Measurements from ENCODE around the gene GIMAP6. TPM values are rescaled to one million over a fixed set of nuclear protein-coding genes. Genes with fewer than 3 reads are reported as not detected.
"Not testable (repeated sequence)": the region's sequence is repeated elsewhere in the genome, so short reads cannot be mapped to it uniquely, and the experiment has no call there.

The GIMAP6 gene
- total RNA-seq, 1 donor from 2014 or later = not detected

DNA sequence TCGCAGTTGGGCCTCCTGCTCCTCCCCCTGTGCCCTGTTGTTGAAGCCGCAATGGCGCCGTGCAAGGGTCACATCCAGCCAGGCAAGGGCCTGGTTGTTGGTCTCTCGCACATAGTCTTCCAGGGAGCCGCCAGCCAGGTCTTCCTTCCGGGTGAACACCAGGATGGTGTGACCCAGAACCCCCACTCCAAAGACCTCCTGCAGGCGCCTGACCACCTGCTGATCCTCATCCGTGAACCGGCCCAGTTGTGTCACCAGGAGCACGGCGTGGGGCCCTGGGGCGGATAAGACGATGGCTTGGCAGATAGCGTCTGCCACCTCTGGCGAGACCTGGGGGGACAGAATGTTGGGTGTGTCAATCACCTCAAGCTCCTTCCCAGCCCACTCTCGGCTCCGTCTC lies 4.2 kb downstream of the GIMAP6 start:
- TF ChIP-seq, protein P1, sequence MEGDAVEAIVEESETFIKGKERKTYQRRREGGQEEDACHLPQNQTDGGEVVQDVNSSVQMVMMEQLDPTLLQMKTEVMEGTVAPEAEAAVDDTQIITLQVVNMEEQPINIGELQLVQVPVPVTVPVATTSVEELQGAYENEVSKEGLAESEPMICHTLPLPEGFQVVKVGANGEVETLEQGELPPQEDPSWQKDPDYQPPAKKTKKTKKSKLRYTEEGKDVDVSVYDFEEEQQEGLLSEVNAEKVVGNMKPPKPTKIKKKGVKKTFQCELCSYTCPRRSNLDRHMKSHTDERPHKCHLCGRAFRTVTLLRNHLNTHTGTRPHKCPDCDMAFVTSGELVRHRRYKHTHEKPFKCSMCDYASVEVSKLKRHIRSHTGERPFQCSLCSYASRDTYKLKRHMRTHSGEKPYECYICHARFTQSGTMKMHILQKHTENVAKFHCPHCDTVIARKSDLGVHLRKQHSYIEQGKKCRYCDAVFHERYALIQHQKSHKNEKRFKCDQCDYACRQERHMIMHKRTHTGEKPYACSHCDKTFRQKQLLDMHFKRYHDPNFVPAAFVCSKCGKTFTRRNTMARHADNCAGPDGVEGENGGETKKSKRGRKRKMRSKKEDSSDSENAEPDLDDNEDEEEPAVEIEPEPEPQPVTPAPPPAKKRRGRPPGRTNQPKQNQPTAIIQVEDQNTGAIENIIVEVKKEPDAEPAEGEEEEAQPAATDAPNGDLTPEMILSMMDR (IDR thresholded peaks at IDR 0.05) = no peak
- Mint-ChIP-seq H3K9me3 (ENCODE audit: unreplicated experiment) (peaks cover 17% of the 10 kb centered on the region), H3K27me3 (ENCODE audit: unreplicated experiment) (no peaks in the 10 kb centered on the region), H3K4me1 (ENCODE audit: unreplicated experiment) (no peaks in the 10 kb centered on the region), H3K36me3 (ENCODE audit: unreplicated experiment) (no peaks in the 10 kb centered on the region), H3K27ac (ENCODE audit: unreplicated experiment) (no peak overlapping the region), H3K4me3 (ENCODE audit: unreplicated experiment) (no peak overlapping the region)
- no peak for DNase-seq (ENCODE audit: extremely low spot score, unreplicated experiment)

DNA sequence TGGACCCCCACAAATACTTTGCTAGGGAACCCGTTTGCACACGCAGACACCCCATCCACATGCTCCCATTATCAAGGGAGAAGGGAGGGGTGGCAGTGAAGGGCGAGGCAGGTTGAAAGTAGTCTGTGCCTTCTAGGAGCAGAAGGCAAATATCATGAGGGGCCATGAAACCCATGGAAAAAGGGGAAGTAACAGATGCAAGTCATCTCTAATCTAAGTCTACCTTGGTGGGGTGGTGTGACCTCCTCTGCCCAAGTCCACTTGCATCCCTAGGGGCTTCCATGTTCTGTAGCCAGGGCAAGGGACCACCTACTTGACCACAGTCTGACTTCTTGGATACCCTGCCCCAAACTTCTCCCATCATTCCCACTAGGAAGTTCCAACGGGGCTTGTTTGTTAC lies 5.5 kb downstream of the GIMAP6 start:
- Mint-ChIP-seq H3K4me3 (ENCODE audit: unreplicated experiment) (no peak overlapping the region), H3K4me1 (ENCODE audit: unreplicated experiment) (no peaks in the 10 kb centered on the region), H3K27me3 (ENCODE audit: unreplicated experiment) (no peaks in the 10 kb centered on the region), H3K27ac (ENCODE audit: unreplicated experiment) (no peak overlapping the region), H3K36me3 (ENCODE audit: unreplicated experiment) (no peaks in the 10 kb centered on the region), H3K9me3 (ENCODE audit: unreplicated experiment) (peaks cover 17% of the 10 kb centered on the region)
- TF ChIP-seq, protein P1 (IDR thresholded peaks at IDR 0.05) = no peak
- no peak for DNase-seq (ENCODE audit: extremely low spot score, unreplicated experiment)

DNA sequence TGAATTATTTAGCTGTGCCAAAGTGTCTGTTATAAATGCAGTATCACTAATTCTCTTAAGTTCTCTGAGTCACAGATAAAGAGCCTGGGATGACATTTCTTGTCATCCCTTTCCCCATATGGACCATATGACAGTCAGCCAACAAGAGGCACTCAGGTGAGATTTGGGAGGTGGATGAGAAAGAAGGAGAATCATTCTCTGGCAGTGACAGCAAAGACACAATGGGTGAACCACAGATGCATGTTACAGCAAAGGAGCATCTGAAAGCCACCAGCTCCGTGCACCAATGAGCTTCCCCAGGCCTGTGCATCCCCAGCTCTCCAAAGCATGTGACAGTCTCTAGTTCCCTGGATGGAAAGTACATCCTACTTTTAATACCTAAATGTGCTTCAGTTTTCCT lies 10.8 kb downstream of the GIMAP6 start:
- no peak for DNase-seq (ENCODE audit: extremely low spot score, unreplicated experiment)
- H3K4me1 Mint-ChIP-seq (ENCODE audit: unreplicated experiment) = no peaks in the 10 kb centered on the region
- TF ChIP-seq, protein P1 (IDR thresholded peaks at IDR 0.05) = no peak

DNA sequence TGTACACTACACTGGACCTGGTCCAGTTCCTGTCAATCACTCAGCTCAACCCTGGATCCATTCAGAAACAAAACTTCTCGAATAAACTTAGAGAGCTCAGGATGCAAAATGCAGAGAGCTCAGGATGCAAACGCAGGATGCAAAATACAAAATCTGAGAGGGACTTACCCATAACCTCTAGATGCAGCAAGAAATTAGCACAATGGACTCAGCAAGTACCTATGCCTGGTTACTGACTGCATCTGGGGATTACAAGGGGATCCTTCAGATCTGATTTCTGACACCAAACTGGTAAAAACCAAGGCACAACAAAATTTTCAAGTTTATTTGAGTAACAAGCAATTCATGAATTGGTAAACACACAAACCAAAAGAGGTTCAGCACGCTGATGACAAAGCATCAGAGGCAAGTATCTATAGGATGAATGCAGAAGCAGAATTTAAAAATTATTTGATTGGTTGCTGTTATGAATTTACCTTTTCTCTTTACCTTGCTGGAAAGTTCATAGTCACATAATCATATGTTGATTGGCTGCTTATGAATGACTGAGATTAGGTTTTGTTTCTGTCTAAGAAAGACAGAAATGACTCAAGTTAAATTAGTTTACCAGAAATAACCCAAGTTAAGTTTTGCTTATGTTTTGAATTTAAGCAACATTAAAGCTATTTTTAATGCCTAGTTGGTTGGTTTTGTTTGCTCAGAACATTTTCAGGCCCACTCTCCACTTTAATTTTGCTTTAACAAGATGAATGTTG lies 11.4 kb downstream of the GIMAP6 start:
- no peaks in the 10 kb centered on the region for H3K27me3 Mint-ChIP-seq (ENCODE audit: unreplicated experiment)
- H3K4me3 Mint-ChIP-seq (ENCODE audit: unreplicated experiment) = no peak overlapping the region
- H3K4me1 Mint-ChIP-seq (ENCODE audit: unreplicated experiment) = no peaks in the 10 kb centered on the region
- TF ChIP-seq, protein P1 (IDR thresholded peaks at IDR 0.05) = no peak
- no peak overlapping the region for H3K27ac Mint-ChIP-seq (ENCODE audit: unreplicated experiment)
- DNase-seq (ENCODE audit: extremely low spot score, unreplicated experiment) = no peak
- no peaks in the 10 kb centered on the region for H3K9me3 Mint-ChIP-seq (ENCODE audit: unreplicated experiment)
- no peaks in the 10 kb centered on the region for H3K36me3 Mint-ChIP-seq (ENCODE audit: unreplicated experiment)

More for the DNA sequence above, 10.8 kb downstream of the GIMAP6 start:
- H3K27me3 Mint-ChIP-seq (ENCODE audit: unreplicated experiment) = no peaks in the 10 kb centered on the region
- H3K27ac Mint-ChIP-seq (ENCODE audit: unreplicated experiment) = no peak overlapping the region
- H3K4me3 Mint-ChIP-seq (ENCODE audit: unreplicated experiment) = no peak overlapping the region
- no peaks in the 10 kb centered on the region for H3K9me3 Mint-ChIP-seq (ENCODE audit: unreplicated experiment)
- H3K36me3 Mint-ChIP-seq (ENCODE audit: unreplicated experiment) = no peaks in the 10 kb centered on the region

DNA sequence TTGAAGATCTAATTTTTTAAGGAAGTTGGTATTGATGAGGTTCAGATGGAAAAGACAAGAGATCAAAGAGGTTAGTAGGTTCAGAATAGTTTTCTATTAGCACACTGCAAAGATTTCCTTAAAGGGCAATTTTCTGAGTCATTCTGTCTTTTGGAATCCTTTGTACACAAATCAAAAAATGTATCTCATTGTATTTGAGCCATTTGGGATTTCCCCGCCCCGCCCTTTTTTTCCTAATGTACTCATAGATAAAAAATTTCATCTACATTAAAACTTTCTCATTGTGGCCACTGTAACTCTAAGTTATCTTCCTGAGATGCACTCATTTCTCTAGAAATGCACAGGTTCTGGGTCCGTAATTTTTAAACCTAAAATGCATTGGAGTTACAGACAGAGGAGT lies 12.1 kb downstream of the GIMAP6 start:
- H3K9me3 Mint-ChIP-seq (ENCODE audit: unreplicated experiment) = peaks cover under 1% of the 10 kb centered on the region
- H3K27me3 Mint-ChIP-seq (ENCODE audit: unreplicated experiment) = no peaks in the 10 kb centered on the region
- no peaks in the 10 kb centered on the region for H3K4me1 Mint-ChIP-seq (ENCODE audit: unreplicated experiment)
- DNase-seq (ENCODE audit: extremely low spot score, unreplicated experiment) = no peak
- H3K27ac Mint-ChIP-seq (ENCODE audit: unreplicated experiment) = no peak overlapping the region
- TF ChIP-seq, protein P1 (IDR thresholded peaks at IDR 0.05) = no peak
- no peaks in the 10 kb centered on the region for H3K36me3 Mint-ChIP-seq (ENCODE audit: unreplicated experiment)
- no peak overlapping the region for H3K4me3 Mint-ChIP-seq (ENCODE audit: unreplicated experiment)

DNA sequence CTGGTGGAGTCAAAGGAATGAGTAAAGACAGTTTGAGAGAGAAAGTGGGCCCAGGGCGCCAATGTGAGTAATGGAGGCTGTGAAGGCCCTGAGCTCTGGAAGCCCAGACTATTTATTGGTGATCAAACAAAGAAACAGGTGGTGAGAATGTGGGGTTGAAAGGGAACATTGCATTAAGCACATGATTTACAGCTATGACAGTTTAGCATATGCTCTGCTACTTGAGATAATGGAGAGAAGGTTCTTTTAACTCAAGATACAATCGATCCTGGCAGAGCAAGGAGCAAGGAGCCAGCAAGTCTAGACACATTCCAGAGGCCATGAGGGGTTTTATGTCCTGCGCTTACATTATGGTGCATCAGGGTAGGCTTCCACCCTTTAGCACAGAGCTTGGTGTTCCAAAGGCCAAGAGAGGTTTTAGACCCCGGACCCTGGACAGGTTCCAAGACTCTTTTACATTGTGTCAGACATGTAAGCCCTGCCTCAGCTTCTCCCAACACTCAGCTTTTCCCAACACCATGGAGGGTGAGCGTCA lies 16.9 kb downstream of the GIMAP6 start:
- H3K4me3 Mint-ChIP-seq (ENCODE audit: unreplicated experiment); H3K4me1 Mint-ChIP-seq (ENCODE audit: unreplicated experiment); H3K36me3 Mint-ChIP-seq (ENCODE audit: unreplicated experiment); H3K27ac Mint-ChIP-seq (ENCODE audit: unreplicated experiment); H3K27me3 Mint-ChIP-seq (ENCODE audit: unreplicated experiment); DNase-seq (ENCODE audit: extremely low spot score, unreplicated experiment): not testable (repeated sequence)
- peaks cover 23% of the 10 kb centered on the region for H3K9me3 Mint-ChIP-seq (ENCODE audit: unreplicated experiment)

DNA sequence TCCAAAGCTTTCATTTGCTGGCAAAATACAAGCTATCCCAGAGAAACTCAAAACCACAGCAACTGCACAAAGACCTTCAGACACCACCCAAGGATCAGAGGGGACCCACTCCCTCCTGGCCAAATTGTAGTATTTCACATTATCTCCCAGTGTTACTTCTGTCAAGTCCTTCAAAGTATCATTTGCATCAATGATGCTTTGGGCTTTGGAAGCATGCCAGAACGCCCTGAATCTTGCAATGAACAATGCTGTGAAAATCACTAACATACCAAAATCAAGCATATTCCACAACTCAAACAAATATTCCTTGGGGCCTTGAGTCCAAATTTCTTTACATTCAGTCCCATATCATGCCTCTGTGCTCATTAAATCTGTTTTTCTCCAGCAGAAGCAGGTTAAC lies 17.8 kb downstream of the GIMAP6 start:
- not testable (repeated sequence) for H3K4me1 Mint-ChIP-seq (ENCODE audit: unreplicated experiment); H3K4me3 Mint-ChIP-seq (ENCODE audit: unreplicated experiment); H3K27me3 Mint-ChIP-seq (ENCODE audit: unreplicated experiment); H3K36me3 Mint-ChIP-seq (ENCODE audit: unreplicated experiment); H3K27ac Mint-ChIP-seq (ENCODE audit: unreplicated experiment); DNase-seq (ENCODE audit: extremely low spot score, unreplicated experiment)
- H3K9me3 Mint-ChIP-seq (ENCODE audit: unreplicated experiment) = peaks cover 23% of the 10 kb centered on the region
